Thyroid gland (tissue), 4 donors: Measurements from ENCODE around the gene SCN4B. TPM values are rescaled to one million over a fixed set of nuclear protein-coding genes. Genes with fewer than 3 reads are reported as not detected.
"Not testable (repeated sequence)": the region's sequence is repeated elsewhere in the genome, so short reads cannot be mapped to it uniquely, and the experiment has no call there.

Experiments used
- DNase-seq, 2 donors: peaks; one replicate each; pipeline ENCODE4 v3.0.0-alpha.2; 2019
- H3K27ac ChIP-seq, 3 donors: fragments of 200-600 bp; sonication (generic); 1 replicate in 2 of 3; 2 replicates in 1 of 3; pipeline ENCODE4 v1.5.1; 2016 to 2019; ENCODE audit warnings: mild to moderate bottlenecking in 1 of 3, moderate library complexity in 1 of 3
- H3K27me3 ChIP-seq: fragments of 200-600 bp; sonication (generic); one replicate; pipeline ENCODE4 v1.5.1; 2019
- H3K36me3 ChIP-seq, 2 donors: fragments of 200-600 bp; sonication (generic); one replicate each; pipeline ENCODE4 v1.5.1; 2016 to 2019
- H3K4me1 ChIP-seq, 2 donors: fragments of 200-600 bp; sonication (generic); one replicate each; pipeline ENCODE4 v1.5.1; 2017 to 2019
- H3K4me3 ChIP-seq, 3 donors: fragments of 200-600 bp; sonication (generic); replicated peaks in 1 of 3; 1 replicate in 2 of 3; 2 replicates in 1 of 3; pipeline ENCODE4 v1.5.1; 2016; ENCODE audit warnings: mild to moderate bottlenecking in 1 of 3
- H3K9me3 ChIP-seq: fragments of 200-600 bp; sonication (generic); one replicate; pipeline ENCODE4 v1.5.1; 2017
- POLR2A ChIP-seq, 2 donors: fragments of 450-650 bp; IDR thresholded peaks; one replicate each; pipeline ENCODE4 v1.6.1; 2017; ENCODE audit warnings: antibody characterized with exemption in 2 of 2, mild to moderate bottlenecking in 2 of 2, moderate library complexity in 1 of 2
- WGBS, 2 donors: methylation state at CpG; one replicate each; pipeline ENCODE4 v1.1.5; 2017; 5-methylcytosine and 5-hydroxymethylcytosine counted together
- intact Hi-C: fragments of 100-400 bp; cut with DNase I; formaldehyde crosslinking; loops from one replicate; pipeline ENCODE4 v1.15.1; 2023
- total RNA-seq, 4 donors: library from RNA; depleted of rRNA; stranded (reverse); fragments of >200 nt; gene quantifications; one replicate each; pipeline ENCODE4 v1.2.3, GENCODE V29; 2016
- TF ChIP-seq, protein P1 (sequence below), 6 experiments: fragments of 200-600 bp in 3 of 6; fragments of 450-650 bp in 3 of 6; sonication (generic) in 3 of 6; IDR thresholded peaks; one replicate each; pipeline ENCODE4 v1.5.1; 2016 to 2019; ENCODE audit warnings: antibody characterized with exemption in 6 of 6, mild to moderate bottlenecking in 2 of 6, inconsistent platforms in 1 of 6, moderate library complexity in 1 of 6

The SCN4B gene
- total RNA-seq, 4 donors from 2014 or later, result 5.5 to 15.7 (median 10.5) TPM

- H3K4me1 ChIP-seq, result peaks cover 0 to 8% of the 10 kb centered on the region in 2 donors
- DNase-seq, result no peak
- no peak overlapping the region for H3K4me3 ChIP-seq
- H3K27me3 ChIP-seq, result no peaks in the 10 kb centered on the region
- no peak overlapping the region for H3K27ac ChIP-seq
- WGBS, 2 donors, result 51 to 63% methylated on average over 6 of the region's 6 CpGs
- intact Hi-C loops, result no loop called here
- TF ChIP-seq, protein P1, sequence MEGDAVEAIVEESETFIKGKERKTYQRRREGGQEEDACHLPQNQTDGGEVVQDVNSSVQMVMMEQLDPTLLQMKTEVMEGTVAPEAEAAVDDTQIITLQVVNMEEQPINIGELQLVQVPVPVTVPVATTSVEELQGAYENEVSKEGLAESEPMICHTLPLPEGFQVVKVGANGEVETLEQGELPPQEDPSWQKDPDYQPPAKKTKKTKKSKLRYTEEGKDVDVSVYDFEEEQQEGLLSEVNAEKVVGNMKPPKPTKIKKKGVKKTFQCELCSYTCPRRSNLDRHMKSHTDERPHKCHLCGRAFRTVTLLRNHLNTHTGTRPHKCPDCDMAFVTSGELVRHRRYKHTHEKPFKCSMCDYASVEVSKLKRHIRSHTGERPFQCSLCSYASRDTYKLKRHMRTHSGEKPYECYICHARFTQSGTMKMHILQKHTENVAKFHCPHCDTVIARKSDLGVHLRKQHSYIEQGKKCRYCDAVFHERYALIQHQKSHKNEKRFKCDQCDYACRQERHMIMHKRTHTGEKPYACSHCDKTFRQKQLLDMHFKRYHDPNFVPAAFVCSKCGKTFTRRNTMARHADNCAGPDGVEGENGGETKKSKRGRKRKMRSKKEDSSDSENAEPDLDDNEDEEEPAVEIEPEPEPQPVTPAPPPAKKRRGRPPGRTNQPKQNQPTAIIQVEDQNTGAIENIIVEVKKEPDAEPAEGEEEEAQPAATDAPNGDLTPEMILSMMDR (IDR thresholded peaks at IDR 0.05), result no peak
- no peak for TF ChIP-seq POLR2A (IDR thresholded peaks at IDR 0.05)
- H3K9me3 ChIP-seq, result no peaks in the 10 kb centered on the region
- no peaks in the 10 kb centered on the region for H3K36me3 ChIP-seq
These were observed 46.5 kb upstream of the SCN4B start for GRCh38 chr11:118199135-118199534.

GRCh38 chr11:118198370-118198769, 45.7 kb upstream of the SCN4B start:
- no peaks in the 10 kb centered on the region for H3K27me3 ChIP-seq
- DNase-seq, result peak; percentile 78 to 80
- H3K36me3 ChIP-seq, result no peaks in the 10 kb centered on the region
- no peak overlapping the region for H3K27ac ChIP-seq
- intact Hi-C loops, result no loop called here
- WGBS, 2 donors, result 1 to 3% methylated on average over 8 to 9 of the region's 9 CpGs
- H3K4me1 ChIP-seq, result peaks cover 0 to 8% of the 10 kb centered on the region in 2 donors
- no peak for TF ChIP-seq POLR2A (IDR thresholded peaks at IDR 0.05)
- TF ChIP-seq, protein P1 (IDR thresholded peaks at IDR 0.05), result peak; percentile 50 to 94 (median 82)
- no peak overlapping the region for H3K4me3 ChIP-seq
- H3K9me3 ChIP-seq, result no peaks in the 10 kb centered on the region

- peaks cover 0 to 8% of the 10 kb centered on the region in 2 donors for H3K4me1 ChIP-seq
- no peak overlapping the region for H3K27ac ChIP-seq
- H3K36me3 ChIP-seq, result no peaks in the 10 kb centered on the region
- 52 to 72% methylated on average over 10 of the region's 10 CpGs for WGBS, 2 donors
- DNase-seq, result peak; percentile 14 to 15
- no peak overlapping the region for H3K4me3 ChIP-seq
- no peaks in the 10 kb centered on the region for H3K9me3 ChIP-seq
- no peak for TF ChIP-seq POLR2A (IDR thresholded peaks at IDR 0.05)
- TF ChIP-seq, protein P1 (IDR thresholded peaks at IDR 0.05), result no peak
- H3K27me3 ChIP-seq, result no peaks in the 10 kb centered on the region
- intact Hi-C loops, result no loop called here
These were observed 42.4 kb upstream of the SCN4B start for GRCh38 chr11:118194835-118195627.

DNA sequence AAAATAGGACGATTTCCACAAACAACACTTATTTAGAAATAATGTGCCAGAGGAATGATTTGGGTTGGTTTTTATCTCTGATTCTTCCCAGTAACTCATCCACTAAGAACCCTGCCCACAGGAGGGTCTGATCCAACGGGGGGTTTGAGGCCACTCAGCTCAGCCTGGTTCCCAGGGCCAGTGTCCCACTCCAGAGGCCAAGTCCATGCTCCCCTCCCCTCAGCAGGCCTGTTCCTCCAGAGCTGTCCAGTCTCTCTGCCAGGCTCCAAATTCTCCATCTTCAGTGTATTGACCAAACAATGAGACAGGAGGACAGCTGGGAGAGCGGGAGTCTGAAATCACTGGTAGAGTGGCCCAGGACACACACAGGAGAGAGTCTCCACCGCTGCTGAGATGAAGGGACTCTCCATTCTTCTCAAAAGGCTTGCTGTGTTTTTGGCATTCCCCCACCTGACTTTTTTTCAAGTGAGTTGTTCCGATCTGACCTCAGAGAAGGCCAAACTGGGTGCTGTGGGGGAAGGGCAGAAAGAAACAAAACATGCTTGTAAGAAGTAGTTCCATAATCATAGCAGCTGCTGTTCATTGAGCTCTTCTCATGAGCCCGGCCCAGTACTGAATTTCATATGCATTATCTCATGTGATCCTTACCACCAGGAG, 41.4 kb upstream of the SCN4B start:
- 78 to 81% methylated on average over 6 of the region's 6 CpGs for WGBS, 2 donors

GRCh38 chr11:118192817-118193216, 40.2 kb upstream of the SCN4B start:
- H3K27me3 ChIP-seq, H3K36me3 ChIP-seq, H3K9me3 ChIP-seq, H3K4me3 ChIP-seq, H3K4me1 ChIP-seq, intact Hi-C loops, H3K27ac ChIP-seq, DNase-seq: not testable (repeated sequence)
- WGBS, 2 donors, result 91 to 93% methylated on average over 5 of the region's 5 CpGs

More for the DNA sequence above, 41.4 kb upstream of the SCN4B start:
- Histone ChIP-seq H3K27ac (no peak overlapping the region), H3K27me3 (no peaks in the 10 kb centered on the region), H3K4me3 (no peak overlapping the region), H3K9me3 (no peaks in the 10 kb centered on the region), H3K36me3 (no peaks in the 10 kb centered on the region), H3K4me1 (peaks cover 0 to 5% of the 10 kb centered on the region in 2 donors)
- no peak for DNase-seq
- intact Hi-C loops, result no loop called here
- TF ChIP-seq, protein P1 (IDR thresholded peaks at IDR 0.05), result no peak
- no peak for TF ChIP-seq POLR2A (IDR thresholded peaks at IDR 0.05)

GRCh38 chr11:118190942-118191506, 38.4 kb upstream of the SCN4B start:
- H3K4me1 ChIP-seq, H3K27ac ChIP-seq, H3K9me3 ChIP-seq, H3K36me3 ChIP-seq, DNase-seq, intact Hi-C loops, H3K27me3 ChIP-seq, H3K4me3 ChIP-seq: not testable (repeated sequence)
- 83 to 93% methylated on average over 2 of the region's 2 CpGs for WGBS, 2 donors
